Measurements from ENCODE around the gene TAF4B.

Gene TAF4B

DNA sequence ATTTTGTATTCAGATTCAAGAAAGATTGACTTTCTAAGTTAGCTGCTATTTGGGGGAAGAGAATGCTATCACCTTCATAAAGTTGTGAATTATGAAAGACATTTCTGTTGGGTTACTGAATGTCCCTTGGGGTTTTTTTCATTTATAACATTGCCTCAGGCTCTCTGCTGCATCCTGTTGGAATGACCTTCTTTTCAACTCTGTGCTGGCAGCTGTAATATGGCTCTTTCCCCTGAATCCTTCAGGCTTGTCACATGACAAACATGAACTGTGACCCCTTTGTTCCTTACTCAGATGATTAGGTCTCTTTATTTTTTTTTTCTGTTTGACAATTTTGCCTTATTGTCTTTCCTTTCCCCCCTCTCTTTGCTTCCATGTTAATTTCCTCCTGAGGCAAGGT, 159.8 kb downstream of the TAF4B start:
- TF ChIP-seq, protein P1, sequence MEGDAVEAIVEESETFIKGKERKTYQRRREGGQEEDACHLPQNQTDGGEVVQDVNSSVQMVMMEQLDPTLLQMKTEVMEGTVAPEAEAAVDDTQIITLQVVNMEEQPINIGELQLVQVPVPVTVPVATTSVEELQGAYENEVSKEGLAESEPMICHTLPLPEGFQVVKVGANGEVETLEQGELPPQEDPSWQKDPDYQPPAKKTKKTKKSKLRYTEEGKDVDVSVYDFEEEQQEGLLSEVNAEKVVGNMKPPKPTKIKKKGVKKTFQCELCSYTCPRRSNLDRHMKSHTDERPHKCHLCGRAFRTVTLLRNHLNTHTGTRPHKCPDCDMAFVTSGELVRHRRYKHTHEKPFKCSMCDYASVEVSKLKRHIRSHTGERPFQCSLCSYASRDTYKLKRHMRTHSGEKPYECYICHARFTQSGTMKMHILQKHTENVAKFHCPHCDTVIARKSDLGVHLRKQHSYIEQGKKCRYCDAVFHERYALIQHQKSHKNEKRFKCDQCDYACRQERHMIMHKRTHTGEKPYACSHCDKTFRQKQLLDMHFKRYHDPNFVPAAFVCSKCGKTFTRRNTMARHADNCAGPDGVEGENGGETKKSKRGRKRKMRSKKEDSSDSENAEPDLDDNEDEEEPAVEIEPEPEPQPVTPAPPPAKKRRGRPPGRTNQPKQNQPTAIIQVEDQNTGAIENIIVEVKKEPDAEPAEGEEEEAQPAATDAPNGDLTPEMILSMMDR (IDR thresholded peaks at IDR 0.05; ENCODE audit: control extremely low read depth, extremely low read depth, low read depth, missing control alignments): no peak
- ChIA-PET CTCF (interaction anchor here (1.0 to 4.0 kb wide), 6 partner anchors 9 to 432 kb away, joined by 3 to 48 read pairs (median 3); no protein-coding TSS in a partner anchor), POLR2A (no interaction called here)
- DNase-seq (ENCODE audit: extremely low spot score): no peak

DNA sequence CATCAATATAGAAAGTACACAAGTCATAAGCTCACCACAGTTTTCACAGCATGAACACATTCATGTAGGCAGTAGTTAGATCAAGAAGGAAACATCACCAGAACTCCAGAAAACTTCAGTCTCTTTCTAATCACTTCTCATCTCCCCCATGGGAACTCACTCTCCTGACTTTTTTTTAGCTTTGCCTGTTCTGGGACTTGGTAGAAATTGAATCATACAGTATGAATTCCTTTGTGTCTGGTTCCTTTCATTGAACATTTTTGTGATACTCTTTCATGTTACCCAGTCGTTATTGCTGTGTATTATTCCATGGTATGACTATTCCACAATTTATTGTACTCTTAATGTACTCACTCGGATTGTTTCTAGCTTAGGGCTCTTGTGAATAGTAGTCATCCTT, 160.2 kb downstream of the TAF4B start:
- no peak for DNase-seq (ENCODE audit: extremely low spot score)
- TF ChIP-seq, protein P1 (IDR thresholded peaks at IDR 0.05; ENCODE audit: control extremely low read depth, extremely low read depth, low read depth, missing control alignments): no peak
- ChIA-PET CTCF (interaction anchor here (1.0 to 4.0 kb wide), 6 partner anchors 9 to 160 kb away, joined by 3 to 48 read pairs (median 3); no protein-coding TSS in a partner anchor), POLR2A (no interaction called here)

DNA sequence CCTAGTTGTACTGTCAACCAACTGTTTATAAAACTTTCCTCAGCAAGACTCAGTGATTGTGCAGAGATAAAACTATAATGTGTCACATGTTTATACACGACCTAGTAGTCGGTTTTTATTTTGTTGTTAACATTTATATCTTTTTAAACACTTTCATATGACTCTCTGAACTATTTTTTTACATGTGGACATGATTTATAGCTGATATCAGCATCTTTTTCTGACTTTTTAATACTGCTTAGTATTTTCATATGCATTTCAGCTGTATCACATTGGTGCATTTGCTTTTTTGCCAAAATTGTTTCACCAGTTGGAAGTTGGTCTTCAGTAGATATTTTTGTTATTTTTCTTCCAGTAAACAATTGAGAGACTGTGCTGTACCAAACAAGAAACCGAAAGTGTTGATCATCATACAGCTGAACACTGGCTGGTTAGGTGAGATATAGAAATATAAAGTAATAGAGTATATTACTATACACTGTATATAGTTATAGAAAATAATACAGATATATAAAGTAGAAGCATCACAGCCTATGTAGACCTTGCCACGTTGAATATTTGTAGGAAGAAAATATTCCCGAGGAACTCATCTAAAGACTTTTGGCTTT, 167.9 kb downstream of the TAF4B start:
- DNase-seq (ENCODE audit: extremely low spot score): no peak
- TF ChIP-seq, protein P1 (IDR thresholded peaks at IDR 0.05; ENCODE audit: control extremely low read depth, extremely low read depth, low read depth, missing control alignments): no peak
- CTCF ChIA-PET: interaction anchor here (1.4 kb wide), 2 partner anchors 10 to 11 kb away, joined by 4 to 6 read pairs; no protein-coding TSS in a partner anchor
- POLR2A ChIA-PET: no interaction called here

DNA sequence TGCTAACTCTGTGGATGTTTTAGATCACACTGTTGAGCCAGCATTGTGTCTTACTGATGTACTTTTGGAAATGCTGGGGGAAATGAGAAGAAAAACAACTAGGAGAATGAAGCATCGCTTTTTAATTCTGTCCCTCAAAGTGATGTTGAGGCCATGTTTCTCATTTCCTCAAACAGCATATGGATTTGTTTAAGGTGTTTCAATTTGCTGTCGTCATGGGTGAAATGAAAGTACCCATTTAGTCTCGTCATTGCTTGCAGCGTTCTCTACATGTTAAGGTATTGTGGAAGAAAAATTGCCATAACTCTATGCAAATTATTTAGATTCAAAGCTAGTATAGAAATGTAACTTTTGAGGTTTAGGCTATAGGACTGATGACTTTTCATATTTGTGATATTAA, 170.8 kb downstream of the TAF4B start:
- POLR2A ChIA-PET: no interaction called here
- TF ChIP-seq, protein P1 (IDR thresholded peaks at IDR 0.05; ENCODE audit: control extremely low read depth, extremely low read depth, low read depth, missing control alignments): no peak
- CTCF ChIA-PET: interaction anchor here (1.1 kb wide), 1 partner anchor 152 kb away, joined by 3 read pairs; the partner anchor contains the start of gene KCTD1
- DNase-seq (ENCODE audit: extremely low spot score): peak; percentile 37

DNA sequence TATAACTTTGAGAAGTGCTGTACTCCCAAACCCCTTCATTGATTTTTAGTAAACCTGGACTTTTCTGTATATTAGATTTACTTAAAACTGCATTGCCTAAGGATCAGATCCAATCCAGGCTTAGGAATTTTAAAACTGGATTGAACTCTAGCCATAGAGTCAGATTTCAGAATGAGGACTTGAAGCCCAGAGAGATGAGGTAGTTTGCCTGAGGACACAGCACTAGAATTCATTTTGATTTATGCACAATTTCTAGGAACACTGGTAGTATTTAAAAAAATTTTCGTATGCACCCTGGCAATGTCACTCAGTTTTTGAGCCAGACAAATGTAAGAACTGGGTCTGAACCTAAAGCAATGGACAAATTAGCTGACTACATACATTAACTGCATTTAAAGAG, 177.2 kb downstream of the TAF4B start:
- no peak for DNase-seq (ENCODE audit: extremely low spot score)
- ChIA-PET CTCF (interaction anchor here (8.5 kb wide), 1 partner anchor 19 kb away, joined by 48 read pairs; no protein-coding TSS in a partner anchor), POLR2A (no interaction called here)
- TF ChIP-seq, protein P1 (IDR thresholded peaks at IDR 0.05; ENCODE audit: control extremely low read depth, extremely low read depth, low read depth, missing control alignments): no peak

DNA sequence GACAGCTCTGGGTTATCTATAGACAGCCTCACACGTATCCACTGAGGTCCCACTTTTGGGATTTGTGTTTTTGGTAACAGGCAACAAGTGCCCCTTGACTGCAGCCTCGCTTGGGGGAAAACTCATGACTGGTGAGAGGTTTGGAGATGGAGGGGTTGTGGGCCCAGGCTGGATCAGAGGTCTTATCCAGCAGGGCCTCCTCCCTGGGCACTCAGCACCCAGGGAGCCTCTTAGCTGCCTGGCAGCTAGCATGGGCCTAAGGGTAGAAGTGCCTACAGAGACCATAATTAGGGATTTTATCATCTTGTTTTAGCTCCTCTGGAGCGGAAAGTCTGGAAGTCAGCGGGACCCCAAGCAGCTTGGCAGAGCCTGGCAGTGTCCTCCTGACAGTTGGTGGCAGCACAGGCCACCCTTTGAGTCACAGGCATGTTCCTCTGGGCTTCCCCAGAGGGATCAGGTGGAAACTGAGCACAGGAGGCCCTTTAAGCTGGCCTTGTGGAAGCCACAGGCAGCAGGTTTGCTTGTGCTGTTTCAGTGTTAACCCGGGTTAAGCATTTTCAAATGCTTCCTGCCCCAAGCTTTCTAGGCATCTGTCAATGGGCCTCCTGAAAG, 179.1 kb downstream of the TAF4B start:
- TF ChIP-seq, protein P1 (IDR thresholded peaks at IDR 0.05; ENCODE audit: control extremely low read depth, extremely low read depth, low read depth, missing control alignments): peak; percentile 74
- POLR2A ChIA-PET: interaction anchor here (0.5 kb wide), 1 partner anchor 8 kb away, joined by 3 read pairs; no protein-coding TSS in a partner anchor
- CTCF ChIA-PET: interaction anchor here (1.0 to 8.5 kb wide), 19 partner anchors 13 to 600 kb away, joined by 3 to 48 read pairs (median 4); no protein-coding TSS in a partner anchor
- DNase-seq (ENCODE audit: extremely low spot score): peak; percentile 78

All from GM10248 (cell line).